Naive thymus-derived CD4-positive, alpha-beta T cell (primary cell): ENCODE data around the gene ISYNA1. TPM values are rescaled to one million over a fixed set of nuclear protein-coding genes. Genes with fewer than 3 reads are reported as not detected.

Source experiments
- ATAC-seq: fragments of 150-1000 bp; cut with Tn5 transposase; 2 replicates; pipeline ENCODE4 v1.10.0; 2021; ENCODE audit warnings: mild to moderate bottlenecking, moderate library complexity
- CTCF ChIA-PET: fragments of 350-600 bp; sonication (Branson Sonifier 250); formaldehyde crosslinking; loops from one replicate; lab custom pipeline; 2021; ENCODE audit warnings: antibody characterized with exemption; lab: Charles Lee
- POLR2A ChIA-PET: fragments of 350-600 bp; sonication (Branson Sonifier 250); formaldehyde crosslinking; loops from one replicate; lab custom pipeline; 2021; ENCODE audit warnings: antibody characterized with exemption, inconsistent platforms; lab: Charles Lee
- DNase-seq, 9 donors: peaks; one replicate each; pipeline versions ENCODE4 v3.0.0 to v3.0.0-alpha.2; 2020 to 2022; ENCODE audit warnings: mixed read lengths in 1 of 9
- H3K27ac ChIP-seq: one replicate; pipeline ENCODE4 v1.7.0; 2013; ENCODE audit warnings: mild to moderate bottlenecking, low read depth, low read length, moderate library complexity
- H3K27me3 ChIP-seq, 2 donors: one replicate each; pipeline ENCODE4 v1.7.0; 2013; ENCODE audit warnings: low read length in 2 of 2, mild to moderate bottlenecking in 2 of 2, moderate library complexity in 2 of 2; ENCODE audit not compliant: control insufficient read depth in 2 of 2, insufficient read depth in 2 of 2
- H3K36me3 ChIP-seq, 3 experiments: 1 replicate in 2 of 3; 2 replicates in 1 of 3; pipeline ENCODE4 v1.7.0; 2013; ENCODE audit warnings: low read length in 3 of 3, mild to moderate bottlenecking in 3 of 3, moderate library complexity in 1 of 3; ENCODE audit not compliant: insufficient read depth in 3 of 3, control insufficient read depth in 2 of 3
- H3K4me1 ChIP-seq, 2 donors: one replicate each; pipeline ENCODE4 v1.7.0; 2013; ENCODE audit warnings: low read length in 2 of 2, mild to moderate bottlenecking in 2 of 2, moderate library complexity in 1 of 2; ENCODE audit not compliant: control insufficient read depth in 2 of 2, insufficient read depth in 2 of 2
- H3K4me3 ChIP-seq: 2 replicates; pipeline ENCODE4 v1.7.0; 2013; ENCODE audit warnings: mild to moderate bottlenecking, low read length
- H3K9me3 ChIP-seq, 3 experiments: 1 replicate in 2 of 3; 2 replicates in 1 of 3; pipeline ENCODE4 v1.7.0; 2013; ENCODE audit warnings: low read length in 3 of 3; ENCODE audit not compliant: control insufficient read depth in 2 of 3
- H3K27ac Mint-ChIP-seq, 9 donors: one replicate each; pipeline ENCODE4 v1.8.0; 2020 to 2022; ENCODE audit warnings: mixed read lengths in 9 of 9, mild to moderate bottlenecking in 8 of 9, moderate library complexity in 5 of 9, inconsistent platforms in 2 of 9
- H3K27me3 Mint-ChIP-seq, 5 donors: one replicate each; pipeline ENCODE4 v1.8.0; 2021 to 2022; ENCODE audit warnings: mixed read lengths in 5 of 5, mild to moderate bottlenecking in 1 of 5
- H3K36me3 Mint-ChIP-seq, 5 donors: one replicate each; pipeline ENCODE4 v1.8.0; 2020 to 2022; ENCODE audit warnings: mixed read lengths in 5 of 5, mild to moderate bottlenecking in 3 of 5, inconsistent platforms in 1 of 5
- H3K4me1 Mint-ChIP-seq, 7 donors: one replicate each; pipeline ENCODE4 v1.8.0; 2020 to 2022; ENCODE audit warnings: mixed read lengths in 7 of 7, mild to moderate bottlenecking in 3 of 7, inconsistent platforms in 1 of 7
- H3K4me3 Mint-ChIP-seq, 10 donors: one replicate each; pipeline ENCODE4 v1.8.0; 2020 to 2022; ENCODE audit warnings: mild to moderate bottlenecking in 10 of 10, mixed read lengths in 10 of 10, moderate library complexity in 6 of 10, inconsistent platforms in 2 of 10
- H3K9me3 Mint-ChIP-seq, 11 donors: one replicate each; pipeline ENCODE4 v1.8.0; 2020 to 2022; ENCODE audit warnings: mixed read lengths in 11 of 11, mild to moderate bottlenecking in 4 of 11, inconsistent platforms in 1 of 11, moderate library complexity in 1 of 11
- intact Hi-C, 2 donors: fragments of 100-400 bp; cut with micrococcal nuclease; formaldehyde crosslinking; loops; one replicate each; pipeline ENCODE4 v1.15.1; 2023
- polyA plus RNA-seq, 2 donors: library from polyadenylated mRNA; unstranded; fragments of 300-500 nt; fragmentation: Illumina TruSeq; gene quantifications; one replicate each; pipeline ENCODE4 v1.2.3, GENCODE V29; 2021
- total RNA-seq, 6 experiments: library from RNA in 5 of 6; stranded (reverse) in 5 of 6; gene quantifications; 1 replicate in 5 of 6; 2 replicates in 1 of 6; pipeline ENCODE4 v1.2.3 and lab custom pipeline; 2021 to 2026

The ISYNA1 gene
- total and polyA plus RNA-seq, 7 experiments from 2014 or later = 9.5 to 42.5 (median 39.7) TPM

- no peaks in the 10 kb centered on the region for H3K9me3 ChIP-seq
- H3K27ac Mint-ChIP-seq = peak overlapping the region in 4 of 9 donors; percentile 2 to 94 (median 40)
- peak overlapping the region; percentile 61 for H3K4me3 ChIP-seq
- DNase-seq (peak in 2 of 9 donors; percentile 9 to 61), ATAC-seq (peak; percentile 20)
- peaks cover 32 to 73% (median 68%) of the 10 kb centered on the region in 7 donors for H3K4me1 Mint-ChIP-seq
- no peak overlapping the region for H3K27ac ChIP-seq
- H3K4me1 ChIP-seq = peaks cover 60 to 61% of the 10 kb centered on the region in 2 donors
- intact Hi-C loops = loop anchor here (2.0 to 10.0 kb wide), 5 partner anchors 95 to 473 kb away; partner anchors contain the start of genes LSM4 (in 1 of the 2), RAB3A (in 1 of the 2) and UPF1 (in 1 of the 2)
- ChIA-PET CTCF (interaction anchor here (1.2 kb wide), 1 partner anchor 30 kb away, joined by 6 read pairs; no protein-coding TSS in a partner anchor), POLR2A (interaction anchor here (1.0 to 2.1 kb wide), 2 partner anchors 27 to 213 kb away, joined by 4 to 13 read pairs; partner anchors contain the start of gene RAB3A)
- H3K27me3 Mint-ChIP-seq = peaks cover 11 to 32% (median 20%) of the 10 kb centered on the region in 5 donors
- peaks cover 0 to 6% (median 0%) of the 10 kb centered on the region in 5 donors for H3K36me3 Mint-ChIP-seq
- peak overlapping the region; percentile 81 to 90 (median 85) for H3K4me3 Mint-ChIP-seq
- H3K27me3 ChIP-seq = peaks cover 0 to 14% of the 10 kb centered on the region in 2 donors
- peaks cover 0 to 1% (median 0%) of the 10 kb centered on the region in 11 donors for H3K9me3 Mint-ChIP-seq
- H3K36me3 ChIP-seq = no peaks in the 10 kb centered on the region
These were observed 20.5 kb downstream of the ISYNA1 start for GRCh38 chr19:18417250-18418028.

- Mint-ChIP-seq H3K36me3 (peaks cover 0 to 6% (median 0%) of the 10 kb centered on the region in 5 donors), H3K9me3 (peaks cover 0 to 1% (median 0%) of the 10 kb centered on the region in 11 donors), H3K27ac (peak overlapping the region in 2 of 9 donors; percentile 70 to 94), H3K27me3 (peaks cover 12 to 32% (median 20%) of the 10 kb centered on the region in 5 donors), H3K4me3 (peak overlapping the region; percentile 69 to 90 (median 80)), H3K4me1 (peaks cover 28 to 67% (median 62%) of the 10 kb centered on the region in 7 donors)
- POLR2A ChIA-PET = interaction anchor here (1.0 kb wide), 1 partner anchor 27 kb away, joined by 4 read pairs; no protein-coding TSS in a partner anchor
- H3K36me3 ChIP-seq = no peaks in the 10 kb centered on the region
- H3K27ac ChIP-seq = peak overlapping the region; percentile 22
- H3K27me3 ChIP-seq = peaks cover 0 to 14% of the 10 kb centered on the region in 2 donors
- H3K4me3 ChIP-seq = peak overlapping the region; percentile 37
- DNase-seq (peak in 4 of 9 donors; percentile 37 to 72 (median 50)), ATAC-seq (peak; percentile 55)
- CTCF ChIA-PET = interaction anchor here (1.2 kb wide), 1 partner anchor 29 kb away, joined by 6 read pairs; no protein-coding TSS in a partner anchor
- no peaks in the 10 kb centered on the region for H3K9me3 ChIP-seq
- intact Hi-C loops = loop anchor here (5.0 to 10.0 kb wide), 4 partner anchors 95 to 472 kb away; partner anchors contain the start of genes LSM4 (in 1 of the 2) and UPF1 (in 1 of the 2)
- peaks cover 54 to 57% of the 10 kb centered on the region in 2 donors for H3K4me1 ChIP-seq
These were observed 21.1 kb downstream of the ISYNA1 start for GRCh38 chr19:18416778-18417249.

- Mint-ChIP-seq H3K4me1 (peaks cover 19 to 55% (median 47%) of the 10 kb centered on the region in 7 donors), H3K27ac (peak overlapping the region in 3 of 9 donors; percentile 20 to 94 (median 46)), H3K9me3 (peaks cover 0 to 1% (median 0%) of the 10 kb centered on the region in 11 donors), H3K4me3 (peak overlapping the region in 9 of 10 donors; percentile 32 to 90 (median 64)), H3K36me3 (peaks cover 0 to 2% (median 0%) of the 10 kb centered on the region in 5 donors), H3K27me3 (peaks cover 18 to 36% (median 20%) of the 10 kb centered on the region in 5 donors)
- H3K27ac ChIP-seq = no peak overlapping the region
- H3K9me3 ChIP-seq = no peaks in the 10 kb centered on the region
- CTCF ChIA-PET = interaction anchor here (0.5 to 6.2 kb wide), 2 partner anchors 9 to 26 kb away, joined by 3 to 37 read pairs; no protein-coding TSS in a partner anchor
- no peak for ATAC-seq
- intact Hi-C loops = loop anchor here (5.0 to 10.0 kb wide), 4 partner anchors 93 to 471 kb away; partner anchors contain the start of genes LSM4 (in 1 of the 2) and UPF1 (in 1 of the 2)
- DNase-seq = no peak
- peaks cover 42 to 47% of the 10 kb centered on the region in 2 donors for H3K4me1 ChIP-seq
- H3K27me3 ChIP-seq = peaks cover 0 to 14% of the 10 kb centered on the region in 2 donors
- POLR2A ChIA-PET = interaction anchor here (0.6 to 1.7 kb wide), 2 partner anchors 134 to 869 kb away, joined by 4 read pairs; no protein-coding TSS in a partner anchor
- H3K4me3 ChIP-seq = no peak overlapping the region
- H3K36me3 ChIP-seq = no peaks in the 10 kb centered on the region
These were observed 22.6 kb downstream of the ISYNA1 start for GRCh38 chr19:18415178-18415867.

- Histone ChIP-seq H3K4me3 (peak overlapping the region; percentile 13), H3K27ac (no peak overlapping the region), H3K36me3 (no peaks in the 10 kb centered on the region), H3K9me3 (no peaks in the 10 kb centered on the region), H3K4me1 (peaks cover 42 to 47% of the 10 kb centered on the region in 2 donors), H3K27me3 (peaks cover 0 to 14% of the 10 kb centered on the region in 2 donors)
- ATAC-seq = no peak
- ChIA-PET POLR2A (interaction anchor here (0.6 to 1.7 kb wide), 2 partner anchors 133 to 868 kb away, joined by 4 read pairs; no protein-coding TSS in a partner anchor), CTCF (interaction anchor here (0.5 to 6.2 kb wide), 5 partner anchors 8 to 468 kb away, joined by 3 to 37 read pairs (median 3); no protein-coding TSS in a partner anchor)
- peaks cover 18 to 36% (median 20%) of the 10 kb centered on the region in 5 donors for H3K27me3 Mint-ChIP-seq
- intact Hi-C loops = loop anchor here (5.0 to 10.0 kb wide), 8 partner anchors 72 to 470 kb away; partner anchors contain the start of genes IQCN (in 1 of the 2), LSM4 (in 1 of the 2), PGPEP1 (in 1 of the 2) and UPF1 (in 1 of the 2)
- peaks cover 0 to 1% (median 0%) of the 10 kb centered on the region in 11 donors for H3K9me3 Mint-ChIP-seq
- no peaks in the 10 kb centered on the region for H3K36me3 Mint-ChIP-seq
- H3K4me3 Mint-ChIP-seq = peak overlapping the region in 5 of 10 donors; percentile 7 to 90 (median 32)
- DNase-seq = no peak
- H3K27ac Mint-ChIP-seq = peak overlapping the region in 1 of 9 donors; percentile 78
- H3K4me1 Mint-ChIP-seq = peaks cover 19 to 54% (median 43%) of the 10 kb centered on the region in 7 donors
These were observed 23.3 kb downstream of the ISYNA1 start for GRCh38 chr19:18414504-18415177.

GRCh38 chr19:18412610-18413239, 25.2 kb downstream of the ISYNA1 start:
- Mint-ChIP-seq H3K27ac (no peak overlapping the region), H3K9me3 (peaks cover 0 to 1% (median 0%) of the 10 kb centered on the region in 11 donors), H3K27me3 (peaks cover 13 to 29% (median 18%) of the 10 kb centered on the region in 5 donors), H3K4me1 (peaks cover 7 to 40% (median 32%) of the 10 kb centered on the region in 7 donors), H3K4me3 (no peak overlapping the region), H3K36me3 (no peaks in the 10 kb centered on the region)
- ChIA-PET POLR2A (no interaction called here), CTCF (interaction anchor here (0.7 to 6.2 kb wide), 5 partner anchors 23 to 387 kb away, joined by 3 to 37 read pairs (median 4); partner anchors contain the start of gene PDE4C)
- no peaks in the 10 kb centered on the region for H3K9me3 ChIP-seq
- no peak for DNase-seq
- ATAC-seq = no peak
- H3K36me3 ChIP-seq = no peaks in the 10 kb centered on the region
- H3K27ac ChIP-seq = no peak overlapping the region
- intact Hi-C loops = loop anchor here (5.0 to 10.0 kb wide), 5 partner anchors 70 to 468 kb away; partner anchors contain the start of genes IQCN (in 1 of the 2) and PGPEP1 (in 1 of the 2)
- H3K4me1 ChIP-seq = peaks cover 32 to 34% of the 10 kb centered on the region in 2 donors
- peaks cover 0 to 11% of the 10 kb centered on the region in 2 donors for H3K27me3 ChIP-seq
- H3K4me3 ChIP-seq = no peak overlapping the region
